ENCODE measurements around the gene CCDC186. TPM values are rescaled to one million over a fixed set of nuclear protein-coding genes. Genes with fewer than 3 reads are reported as not detected.

CCDC186 gene
- total and polyA plus RNA-seq, 3 donors from 2014 or later, result 5.3 to 39.8 (median 30.8) TPM

- H3K9me3 ChIP-seq, result no peaks in the 10 kb centered on the region
- H3K4me1 ChIP-seq, result no peaks in the 10 kb centered on the region
- DNase-seq, result no peak
- H3K27me3 ChIP-seq, result no peaks in the 10 kb centered on the region
- intact Hi-C loops (cut with DNase I; ENCODE audit: low total_unique reads), result no loop called here
- 48 to 98% methylated on average over 1 of the region's 1 CpG for WGBS, 2 donors
- no peaks in the 10 kb centered on the region for H3K36me3 ChIP-seq (ENCODE audit: low read depth, missing control alignments)
- TF ChIP-seq POLR2A (IDR thresholded peaks at IDR 0.05) (no peak), CTCF (IDR thresholded peaks at IDR 0.05) (no peak)
- no peak overlapping the region for H3K27ac ChIP-seq
- H3K4me3 ChIP-seq, result no peak overlapping the region
These were observed 34.0 kb downstream of the CCDC186 start for GRCh38 chr10:114140036-114140435.

DNA sequence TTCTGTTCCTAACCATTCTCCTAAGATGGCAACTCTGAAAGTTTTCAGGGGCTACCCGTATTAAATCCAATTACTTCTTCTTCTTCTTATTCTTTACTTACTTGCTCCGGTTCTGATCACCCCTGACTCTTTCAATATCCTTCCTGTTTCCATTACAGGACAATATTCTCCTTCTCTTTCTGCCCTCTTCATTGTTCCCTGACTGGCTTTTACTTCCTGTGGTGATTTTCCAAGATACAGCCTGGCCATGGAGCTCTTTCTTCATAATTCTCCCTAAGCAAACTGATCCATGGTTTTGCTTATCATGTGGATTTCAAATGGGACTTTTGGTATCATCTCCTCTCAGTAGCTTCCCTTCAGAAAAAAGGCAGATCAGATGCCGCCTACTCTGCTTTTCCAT, 35.4 kb downstream of the CCDC186 start:
- Histone ChIP-seq H3K4me3 (no peak overlapping the region), H3K9me3 (no peaks in the 10 kb centered on the region), H3K36me3 (ENCODE audit: low read depth, missing control alignments) (no peaks in the 10 kb centered on the region), H3K27me3 (no peaks in the 10 kb centered on the region), H3K4me1 (no peaks in the 10 kb centered on the region), H3K27ac (no peak overlapping the region)
- intact Hi-C loops (cut with DNase I; ENCODE audit: low total_unique reads), result no loop called here
- no peak for DNase-seq
- no peak for TF ChIP-seq CTCF (IDR thresholded peaks at IDR 0.05)
- 85 to 95% methylated on average over 3 of the region's 3 CpGs for WGBS, 2 donors

DNA sequence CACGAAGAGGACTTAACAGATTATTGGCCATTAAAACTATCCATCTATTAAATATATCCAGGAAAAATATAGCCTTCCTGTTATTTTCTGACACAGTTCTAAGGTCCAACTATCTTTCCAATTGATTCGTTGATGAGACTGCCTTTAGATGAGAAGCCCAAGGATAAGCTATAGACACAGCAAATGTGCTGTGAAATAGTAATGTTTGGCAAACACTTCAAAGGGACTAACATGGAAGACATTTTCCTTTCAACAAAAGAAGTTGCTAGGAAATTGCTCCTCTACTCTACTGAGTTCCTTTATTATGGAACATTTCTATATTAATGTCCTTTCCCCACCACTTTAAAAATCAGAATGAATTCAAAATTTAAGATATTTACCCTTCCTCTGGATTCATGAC, 38.5 kb downstream of the CCDC186 start:
- 85 to 94% methylated on average over 2 of the region's 2 CpGs for WGBS, 2 donors
- intact Hi-C loops (cut with DNase I; ENCODE audit: low total_unique reads), result no loop called here
- Histone ChIP-seq H3K4me1 (no peaks in the 10 kb centered on the region), H3K9me3 (no peaks in the 10 kb centered on the region), H3K27me3 (no peaks in the 10 kb centered on the region), H3K4me3 (no peak overlapping the region), H3K27ac (no peak overlapping the region), H3K36me3 (ENCODE audit: low read depth, missing control alignments) (no peaks in the 10 kb centered on the region)
- no peak for DNase-seq
- TF ChIP-seq POLR2A (IDR thresholded peaks at IDR 0.05), result no peak
- no peak for TF ChIP-seq CTCF (IDR thresholded peaks at IDR 0.05)

- WGBS, 2 donors, result 83 to 93% methylated on average over 3 of the region's 3 CpGs
- Histone ChIP-seq H3K27ac (no peak overlapping the region), H3K36me3 (ENCODE audit: low read depth, missing control alignments) (no peaks in the 10 kb centered on the region), H3K9me3 (no peaks in the 10 kb centered on the region), H3K4me1 (no peaks in the 10 kb centered on the region), H3K27me3 (no peaks in the 10 kb centered on the region), H3K4me3 (no peak overlapping the region)
- intact Hi-C loops (cut with DNase I; ENCODE audit: low total_unique reads), result no loop called here
- TF ChIP-seq CTCF (IDR thresholded peaks at IDR 0.05) (no peak), POLR2A (IDR thresholded peaks at IDR 0.05) (no peak)
- no peak for DNase-seq
These were observed 42.9 kb downstream of the CCDC186 start for GRCh38 chr10:114131094-114131493.

DNA sequence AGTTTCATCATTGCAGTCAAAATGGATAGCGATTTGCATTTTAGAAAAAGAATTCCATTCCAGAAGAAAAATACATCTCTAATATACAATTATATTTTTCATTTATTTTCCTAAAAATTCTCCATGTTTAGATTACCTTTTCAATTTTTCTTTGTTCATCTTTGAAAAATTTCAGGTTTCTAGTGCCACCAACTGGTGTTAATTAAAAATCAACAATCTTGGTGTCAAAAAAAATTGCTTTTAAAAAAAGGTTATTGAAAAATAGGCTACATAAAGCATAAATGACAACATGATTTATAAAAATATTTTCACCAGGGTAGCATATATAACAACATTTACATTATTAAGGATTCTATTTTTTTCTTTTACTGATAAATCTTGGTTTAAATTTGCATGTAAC, 53.0 kb downstream of the CCDC186 start:
- H3K9me3 ChIP-seq, result no peaks in the 10 kb centered on the region
- no peak for DNase-seq

More for the DNA sequence above, 53.0 kb downstream of the CCDC186 start:
- Histone ChIP-seq H3K27me3 (no peaks in the 10 kb centered on the region), H3K27ac (no peak overlapping the region), H3K4me1 (no peaks in the 10 kb centered on the region), H3K4me3 (no peak overlapping the region), H3K36me3 (ENCODE audit: low read depth, missing control alignments) (no peaks in the 10 kb centered on the region)
- intact Hi-C loops (cut with DNase I; ENCODE audit: low total_unique reads), result no loop called here
- no peak for TF ChIP-seq CTCF (IDR thresholded peaks at IDR 0.05)
- no peak for TF ChIP-seq POLR2A (IDR thresholded peaks at IDR 0.05)
- WGBS, 2 donors, result 84 to 89% methylated on average over 1 of the region's 1 CpG

Measured in testis (tissue), 3 donors.